Right lobe of liver (tissue), 6 donors: ENCODE data around the gene RNF150. TPM values are rescaled to one million over a fixed set of nuclear protein-coding genes. Genes with fewer than 3 reads are reported as not detected.
A peak's percentile ranks its signal among the peaks of the same experiment; 100 is the strongest.

Source experiments
- ATAC-seq, 4 donors: fragments of 200-7000 bp; cut with Tn5 transposase; one replicate each; pipeline ENCODE4 v1.9.1; 2020; ENCODE audit warnings: mild to moderate bottlenecking in 4 of 4, moderate library complexity in 4 of 4
- DNase-seq, 3 donors: peaks; one replicate each; pipeline ENCODE4 v3.0.0-alpha.2; 2020
- H3K27ac ChIP-seq, 3 donors: fragments of 200-600 bp; one replicate each; pipeline ENCODE4 v1.8.0; 2022
- H3K27me3 ChIP-seq, 2 donors: fragments of 200-600 bp; one replicate each; pipeline ENCODE4 v1.8.0; 2022
- H3K36me3 ChIP-seq, 4 donors: fragments of 200-600 bp; sonication (generic) in 1 of 4; one replicate each; pipeline versions ENCODE4 v1.5.1 to v1.8.0; 2017 to 2022; ENCODE audit warnings: control low read depth in 1 of 4
- H3K4me1 ChIP-seq, 4 donors: fragments of 200-600 bp; sonication (generic) in 1 of 4; one replicate each; pipeline versions ENCODE4 v1.5.1 to v1.8.0; 2017 to 2022; ENCODE audit warnings: control low read depth in 1 of 4
- H3K4me3 ChIP-seq, 3 donors: fragments of 200-600 bp; one replicate each; pipeline ENCODE4 v1.8.0; 2022
- H3K9me3 ChIP-seq, 4 donors: fragments of 200-600 bp; sonication (generic) in 1 of 4; one replicate each; pipeline versions ENCODE4 v1.5.1 to v1.8.0; 2017 to 2022; ENCODE audit warnings: control low read depth in 1 of 4
- CTCF ChIP-seq, 4 donors: fragments of 200-600 bp in 3 of 4; fragments of 450-650 bp in 1 of 4; IDR thresholded peaks; one replicate each; pipeline versions ENCODE4 v1.5.1 to v1.8.0; 2016 to 2022; ENCODE audit warnings: antibody characterized with exemption in 4 of 4, mild to moderate bottlenecking in 2 of 4
- POLR2A ChIP-seq: fragments of 450-650 bp; IDR thresholded peaks from one replicate; pipeline ENCODE4 v1.6.1; 2017; ENCODE audit warnings: antibody characterized with exemption, mild to moderate bottlenecking
- WGBS: methylation state at CpG from one replicate; pipeline ENCODE4 v1.1.6; 2018; ENCODE audit warnings: low coverage, low lambda C conversion rate; ENCODE audit not compliant: insufficient coverage; ENCODE audit errors: missing lambda C conversion rate; 5-methylcytosine and 5-hydroxymethylcytosine counted together
- intact Hi-C, 2 donors: fragments of 100-400 bp; cut with DNase I; formaldehyde crosslinking; loops; one replicate each; pipeline versions ENCODE4 v1.11.2 to v1.14.1; 2022
- total RNA-seq, 6 experiments: library from RNA; depleted of rRNA in 2 of 6; stranded (reverse); fragments of >200 nt in 2 of 6; fragmentation: NEBNext Ultra II Directional in 3 of 6; extraction: Animal tissue kit (Norgen Biotek cat#: 25700) in 3 of 6; gene quantifications; one replicate each; pipeline versions ENCODE4 v1.1.0 to v1.2.4, GENCODE V29; 2016 to 2023
- donor health status: DM: no; HTN: yes; CAD: no.
- donor health status: DM: no; HTN: no; CAD: no.
- donor health status: DM: no; HTN: no; CAD: no.
- donor health status: DM: no; HTN: yes; CAD: no.
- donor health status: DM: no; HTN: yes; CAD: no.

Gene RNF150
- total RNA-seq, 6 experiments from 2014 or later, result 1.2 to 1.8 (median 1.5) TPM

DNA sequence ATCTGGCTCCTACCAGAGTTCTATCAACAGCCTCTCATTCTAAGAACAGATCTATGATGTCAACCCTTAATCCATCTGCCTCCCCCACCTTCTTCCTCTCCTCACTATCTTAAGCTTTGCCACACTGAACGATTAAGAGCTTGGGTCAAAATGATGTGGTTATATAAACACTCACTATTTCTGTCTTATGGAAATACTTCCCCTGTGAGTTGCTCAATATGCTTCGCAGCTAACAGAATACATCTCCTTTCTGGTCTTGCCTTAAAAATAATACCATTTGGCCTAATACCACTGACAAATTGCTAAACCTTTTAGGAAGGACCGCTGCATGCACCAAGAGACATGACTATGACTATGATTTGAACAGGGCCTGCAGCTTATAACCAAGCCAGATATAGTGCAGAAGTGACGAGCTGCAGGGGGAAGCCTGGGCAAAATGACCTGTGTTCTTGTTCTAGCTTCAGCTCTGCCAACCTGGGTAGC, 130.9 kb downstream of the RNF150 start:
- peak in 1 of 4 donors; percentile 19 for ATAC-seq

GRCh38 chr4:140996766-140997165, 136.5 kb downstream of the RNF150 start:
- intact Hi-C loops, result no loop called here
- no peak for DNase-seq
- ATAC-seq, result peak in 2 of 4 donors; percentile 27 to 46

More for the DNA sequence above, 130.9 kb downstream of the RNF150 start:
- no peak for DNase-seq
- Histone ChIP-seq H3K36me3 (no peaks in the 10 kb centered on the region), H3K27ac (no peak overlapping the region), H3K9me3 (no peaks in the 10 kb centered on the region), H3K27me3 (no peaks in the 10 kb centered on the region), H3K4me3 (no peak overlapping the region), H3K4me1 (peaks cover 0 to 10% (median 0%) of the 10 kb centered on the region in 4 donors)
- TF ChIP-seq POLR2A (no peak), CTCF (IDR thresholded peaks at IDR 0.05) (no peak)
- 62% methylated on average over 4 of the region's 4 CpGs for WGBS
- intact Hi-C loops, result no loop called here

GRCh38 chr4:140995058-140995457, 138.2 kb downstream of the RNF150 start:
- 27% methylated on average over 1 of the region's 1 CpG for WGBS
- no peak for TF ChIP-seq POLR2A
- TF ChIP-seq CTCF (IDR thresholded peaks at IDR 0.05), result no peak
- Histone ChIP-seq H3K4me3 (no peak overlapping the region), H3K36me3 (no peaks in the 10 kb centered on the region), H3K27me3 (no peaks in the 10 kb centered on the region), H3K27ac (no peak overlapping the region), H3K4me1 (peaks cover 0 to 12% (median 4%) of the 10 kb centered on the region in 4 donors), H3K9me3 (no peaks in the 10 kb centered on the region)
- DNase-seq, result peak in 1 of 3 donors; percentile 66
- ATAC-seq, result peak in 3 of 4 donors; percentile 42 to 83 (median 67)
- intact Hi-C loops, result no loop called here

More at GRCh38 chr4:140996766-140997165, 136.5 kb downstream of the RNF150 start:
- no peak overlapping the region for H3K4me3 ChIP-seq
- no peaks in the 10 kb centered on the region for H3K27me3 ChIP-seq
- H3K9me3 ChIP-seq, result no peaks in the 10 kb centered on the region
- H3K27ac ChIP-seq, result no peak overlapping the region
- H3K36me3 ChIP-seq, result no peaks in the 10 kb centered on the region
- peak in 3 of 4 donors; percentile 13 to 24 (median 23) for TF ChIP-seq CTCF (IDR thresholded peaks at IDR 0.05)
- no peak for TF ChIP-seq POLR2A
- peaks cover 0 to 12% (median 4%) of the 10 kb centered on the region in 4 donors for H3K4me1 ChIP-seq

GRCh38 chr4:140994015-140994414, 139.3 kb downstream of the RNF150 start:
- ATAC-seq (peak in 1 of 4 donors; percentile 29), DNase-seq (no peak)
- no peak for TF ChIP-seq CTCF (IDR thresholded peaks at IDR 0.05)
- TF ChIP-seq POLR2A, result no peak
- H3K4me1 ChIP-seq, result peaks cover 0 to 12% (median 4%) of the 10 kb centered on the region in 4 donors
- 38% methylated on average over 1 of the region's 1 CpG for WGBS
- no peaks in the 10 kb centered on the region for H3K9me3 ChIP-seq
- H3K4me3 ChIP-seq, result no peak overlapping the region
- no peaks in the 10 kb centered on the region for H3K36me3 ChIP-seq
- intact Hi-C loops, result no loop called here
- H3K27me3 ChIP-seq, result no peaks in the 10 kb centered on the region
- H3K27ac ChIP-seq, result no peak overlapping the region
